ENCODE results near the gene RXFP3.

Gene RXFP3

GRCh38 chr5:33978306-33978705 is 42.1 kb downstream of the RXFP3 start (continued):
- TF ChIP-seq PRDM2 (tag by site-specific recombination; IDR thresholded peaks at IDR 0.05; ENCODE audit: borderline replicate concordance) (no peak), ZBTB49 (tag by site-specific recombination; IDR thresholded peaks at IDR 0.05; ENCODE audit: low read depth) (no peak), ZNF521 (tag by site-specific recombination; IDR thresholded peaks at IDR 0.05) (no peak), ZNF555 (tag by site-specific recombination; conservative IDR thresholded peaks at IDR 0.05) (no peak)

GRCh38 chr5:33980030-33980429 is 43.8 kb downstream of the RXFP3 start:
- Histone ChIP-seq H3K4me1 (ENCODE audit: control insufficient read depth, insufficient read depth, low read length) (peaks cover 9% of the 10 kb centered on the region), H3K9me3 (ENCODE audit: control insufficient read depth, insufficient read depth, low read depth, low read length) (no peaks in the 10 kb centered on the region), H3K4me3 (ENCODE audit: low read depth, low read length) (no peak overlapping the region), H3K27ac (ENCODE audit: extremely low read depth, low read depth, low read length) (no peak overlapping the region), H3K36me3 (ENCODE audit: control insufficient read depth in 2 of 2, insufficient read depth in 1 of 2, low read length in 2 of 2) (no peaks in the 10 kb centered on the region)
- TF ChIP-seq PRDM10 (tag by site-specific recombination; IDR thresholded peaks at IDR 0.05) (no peak), SALL2 (tag by site-specific recombination; IDR thresholded peaks at IDR 0.05; ENCODE audit: borderline replicate concordance) (no peak), ZNF175 (tag by site-specific recombination; IDR thresholded peaks at IDR 0.05) (no peak)
- CTCF ChIA-PET: interaction anchor here (0.6 to 1.2 kb wide), 2 partner anchors 10 to 525 kb away, joined by 3 read pairs; no protein-coding TSS in a partner anchor
- POLR2A ChIA-PET: no interaction called here

GRCh38 chr5:33981408-33982162 is 45.4 kb downstream of the RXFP3 start:
- ChIA-PET POLR2A (interaction anchor here (0.7 kb wide), 1 partner anchor 27 kb away, joined by 3 read pairs; the partner anchor contains the start of gene AMACR), CTCF (interaction anchor here (1.0 to 3.9 kb wide), 3 partner anchors 11 to 470 kb away, joined by 3 to 14 read pairs (median 4); no protein-coding TSS in a partner anchor)
- no peaks in the 10 kb centered on the region for H3K9me3 ChIP-seq (ENCODE audit: control insufficient read depth, insufficient read depth, low read depth, low read length)
- no peak overlapping the region for H3K4me3 ChIP-seq (ENCODE audit: low read depth, low read length)
- H3K4me1 ChIP-seq (ENCODE audit: control insufficient read depth, insufficient read depth, low read length): no peaks in the 10 kb centered on the region
- H3K36me3 ChIP-seq (ENCODE audit: control insufficient read depth in 2 of 2, insufficient read depth in 1 of 2, low read length in 2 of 2): no peaks in the 10 kb centered on the region
- TF ChIP-seq ZNF248 (tag by site-specific recombination; IDR thresholded peaks at IDR 0.05) (no peak), ZNF561 (tag by site-specific recombination; IDR thresholded peaks at IDR 0.05; ENCODE audit: borderline replicate concordance) (no peak)
- no peak overlapping the region for H3K27ac ChIP-seq (ENCODE audit: extremely low read depth, low read depth, low read length)
